Spleen (tissue), 7 donors: ENCODE measurements around the gene B4GALT3.

ENCODE experiments used
- CTCF ChIP-seq, 11 experiments: fragments of 200-600 bp in 7 of 11; fragments of 450-650 bp in 4 of 11; sonication (generic) in 4 of 11; IDR thresholded peaks in 8 of 11; conservative IDR thresholded peaks in 3 of 11; 1 replicate in 7 of 11; 2 replicates in 4 of 11; pipeline versions ENCODE4 v1.4.0 to v1.8.0; 2016 to 2021; ENCODE audit warnings: antibody characterized with exemption in 11 of 11, inconsistent platforms in 4 of 11, mild to moderate bottlenecking in 1 of 11
- POLR2A ChIP-seq, 3 donors: fragments of 450-650 bp; IDR thresholded peaks; one replicate each; pipeline ENCODE4 v1.5.1; 2017; ENCODE audit warnings: antibody characterized with exemption in 3 of 3, mild to moderate bottlenecking in 1 of 3
- donor health status: DM: no; HTN: no; CAD: no; lungs with moderate emphysema.
- donor health status: DM: no; HTN: no; CAD: no.
- donor health status: DM: no; HTN: no; CAD: no.

GRCh38 chr1:161158316-161159010 is 18.8 kb downstream of the B4GALT3 start:
- TF ChIP-seq CTCF (IDR thresholded peaks at IDR 0.05 in 8 of 11, conservative IDR thresholded peaks at IDR 0.05 in 3 of 11), result no peak
- TF ChIP-seq POLR2A (IDR thresholded peaks at IDR 0.05), result no peak
